Stimulated activated CD8-positive, alpha-beta memory T cell treated with anti-CD3 and anti-CD28 coated beads, Interleukin-12 subunit alpha, Interleukin-12 subunit beta, amount 100 ng/mL, for 4 hours (primary cell): ENCODE data around the gene UBR3.
"Not testable (repeated sequence)": the region's sequence is repeated elsewhere in the genome, so short reads cannot be mapped to it uniquely, and the experiment has no call there.

ENCODE experiments used
- DNase-seq: peaks from one replicate; pipeline ENCODE4 v3.0.0-alpha.2; 2020; ENCODE audit warnings: low read depth

The UBR3 gene

GRCh38 chr2:169824373-169825333 lies 2.6 kb upstream of the UBR3 start, which contains the start of gene METTL5:
TSS of gene METTL5 (minus strand) at chr2:169824905. CDS start at chr2:169824597, 308 bp downstream.
- peak; percentile 69 for DNase-seq

DNA sequence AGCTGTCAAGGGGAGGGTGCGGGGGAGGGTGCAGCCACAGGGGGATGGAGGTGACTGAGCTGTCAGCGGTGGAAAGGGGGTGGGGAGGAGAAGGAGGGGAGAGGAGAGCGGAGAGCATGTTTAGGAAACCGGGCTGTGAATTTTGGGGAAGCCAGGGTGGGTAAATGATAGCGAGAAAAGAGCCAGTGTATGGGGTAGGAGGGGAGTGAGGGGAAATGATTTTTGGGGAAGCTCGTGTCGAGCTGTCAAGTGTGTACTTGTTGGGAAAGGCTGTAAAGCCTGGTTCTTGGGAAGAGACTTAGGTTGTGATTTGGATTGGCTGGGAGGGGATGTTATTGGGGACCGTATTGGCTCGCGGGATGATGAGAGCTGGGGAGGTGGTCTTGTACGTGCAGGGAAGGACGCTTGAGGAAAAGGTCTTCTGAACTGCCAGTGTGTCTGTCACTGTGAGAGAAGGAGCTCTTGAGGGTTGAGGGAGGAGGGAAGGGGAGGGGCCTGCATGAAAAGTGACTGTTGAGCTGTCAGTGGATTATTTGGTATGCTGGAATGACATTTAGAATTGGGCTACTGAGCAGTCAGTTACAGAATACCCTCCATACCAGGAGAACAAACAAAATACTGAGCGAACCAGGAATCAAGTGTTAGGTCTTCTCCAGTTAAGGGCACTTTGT lies 1.0 kb downstream of the UBR3 start:
- DNase-seq = peak; percentile 45

DNA sequence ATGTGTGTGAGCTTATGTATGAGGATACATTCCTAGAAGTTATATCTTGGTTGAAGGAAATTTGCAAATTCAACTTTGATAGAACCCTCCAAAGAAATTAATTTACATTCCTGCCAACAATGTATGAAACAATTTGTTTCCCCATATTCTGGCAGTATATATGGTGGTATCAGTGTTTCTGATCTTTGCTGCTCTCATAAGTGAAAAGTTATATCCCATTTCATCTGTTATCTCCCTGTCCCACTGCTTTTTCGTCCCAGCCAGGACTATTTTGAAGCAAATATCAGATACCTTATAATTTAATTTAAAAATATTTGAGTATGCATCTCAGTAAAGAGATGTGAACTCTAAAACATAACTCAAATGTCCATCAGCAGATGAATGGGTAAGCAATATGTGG lies 7.1 kb downstream of the UBR3 start:
- no peak for DNase-seq

- no peak for DNase-seq
These were observed 11.7 kb downstream of the UBR3 start for GRCh38 chr2:169838743-169839489.

DNA sequence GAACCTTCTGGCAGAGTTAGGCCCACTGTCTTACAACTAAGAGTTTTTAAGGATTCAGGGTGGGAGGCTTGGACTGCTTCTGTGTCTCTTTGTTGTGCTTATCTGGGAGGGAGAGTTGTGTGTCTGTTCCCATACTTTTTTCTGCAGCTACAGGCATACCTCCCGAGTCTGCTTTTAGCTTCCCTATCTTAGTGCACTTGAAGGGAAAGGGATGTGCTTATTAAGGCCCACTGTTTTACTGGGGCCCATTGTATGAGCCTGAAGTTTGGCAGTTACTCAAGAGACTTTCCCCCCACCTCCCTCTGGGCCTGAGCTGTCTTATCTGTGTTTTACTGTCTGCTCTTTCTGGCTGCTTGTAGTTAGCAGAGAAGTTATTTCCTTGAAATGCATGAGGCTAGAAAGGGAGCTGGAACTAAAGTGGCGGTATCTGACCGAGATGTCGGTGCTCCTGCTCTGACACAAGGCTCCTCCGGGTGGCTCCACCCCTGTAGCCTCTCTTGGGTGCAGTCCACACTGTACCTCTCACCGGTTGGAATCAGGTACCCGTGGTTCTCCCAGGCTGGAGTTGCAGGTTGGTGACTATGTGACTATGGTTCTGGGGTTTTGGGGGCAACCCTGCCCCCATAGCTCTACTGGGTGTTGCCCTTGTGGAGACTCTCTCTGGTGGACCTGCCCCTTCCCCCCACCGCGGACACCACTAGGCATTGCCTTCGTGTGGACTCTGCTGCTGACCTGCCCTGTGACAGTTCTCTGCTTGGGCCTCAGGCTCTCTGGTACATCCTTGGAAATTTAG lies 12.9 kb downstream of the UBR3 start:
- no peak for DNase-seq

GRCh38 chr2:169840747-169841142 lies 13.5 kb downstream of the UBR3 start:
- no peak for DNase-seq

DNA sequence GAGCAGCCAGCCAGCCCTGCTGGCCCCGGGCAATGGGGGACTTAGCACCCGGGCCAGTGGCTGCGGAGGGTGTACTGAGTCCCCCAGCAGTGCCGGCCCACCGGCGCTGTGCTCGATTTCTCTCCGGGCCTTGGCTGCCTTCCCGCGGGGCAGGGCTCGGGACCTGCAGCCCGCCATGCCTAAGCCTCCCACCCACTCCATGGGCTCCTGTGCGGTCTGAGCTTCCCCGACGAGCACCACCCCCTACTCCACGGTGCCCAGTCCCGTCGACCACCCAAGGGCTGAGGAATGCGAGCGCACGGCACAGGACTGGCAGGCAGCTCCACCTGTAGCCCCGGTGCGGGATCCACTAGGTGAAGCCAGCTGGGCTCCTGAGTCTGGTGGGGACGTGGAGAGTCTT lies 14.4 kb downstream of the UBR3 start:
- DNase-seq = not testable (repeated sequence)

GRCh38 chr2:169845016-169845415 lies 17.8 kb downstream of the UBR3 start:
- DNase-seq = no peak

GRCh38 chr2:169848959-169849693 lies 21.9 kb downstream of the UBR3 start:
- DNase-seq = not testable (repeated sequence)

- DNase-seq = no peak
These were observed 22.5 kb downstream of the UBR3 start for GRCh38 chr2:169849710-169850109.

- no peak for DNase-seq
These were observed 25.9 kb downstream of the UBR3 start for GRCh38 chr2:169853041-169853668.

GRCh38 chr2:169855281-169856258 lies 28.3 kb downstream of the UBR3 start:
- DNase-seq = not testable (repeated sequence)

DNA sequence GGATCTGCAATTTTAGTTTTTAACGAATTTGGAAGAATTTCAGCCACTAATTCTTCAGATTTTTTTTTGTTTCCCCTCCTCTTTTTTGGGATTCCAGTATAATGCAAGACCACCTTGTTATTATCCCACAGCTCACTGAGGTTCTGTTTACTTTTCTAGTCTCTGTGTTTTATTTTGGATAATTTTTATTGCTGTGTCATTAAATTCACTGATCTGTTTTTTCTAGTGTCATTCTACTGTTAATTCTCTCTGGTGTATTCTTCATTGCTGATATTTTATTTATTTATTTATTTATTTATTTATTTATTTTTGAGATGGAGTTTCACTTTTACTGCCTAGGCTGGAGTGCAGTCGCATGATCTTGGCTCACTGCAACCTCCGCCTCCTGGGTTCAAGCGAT lies 32.2 kb downstream of the UBR3 start:
- no peak for DNase-seq

- no peak for DNase-seq
These were observed 32.9 kb downstream of the UBR3 start for GRCh38 chr2:169860149-169860548.

DNA sequence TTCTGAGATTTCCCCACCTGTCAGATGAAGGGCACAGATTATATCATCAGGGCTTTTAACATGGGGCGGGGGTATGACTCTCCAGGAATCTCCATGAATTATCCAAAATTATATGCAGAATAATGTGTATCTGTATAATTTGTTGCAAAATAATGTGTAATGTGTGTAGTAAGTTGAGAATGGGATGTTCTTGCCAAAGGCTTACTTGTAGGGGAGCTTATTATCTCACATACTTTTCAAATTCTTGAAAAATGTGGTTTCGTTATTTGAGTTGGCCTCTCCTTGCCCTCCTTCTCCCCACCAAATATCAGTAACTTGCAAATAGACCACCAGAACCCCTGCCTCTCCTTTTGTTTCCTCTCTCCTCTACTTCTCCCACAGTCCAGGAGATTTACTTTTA lies 35.6 kb downstream of the UBR3 start:
- DNase-seq = no peak

GRCh38 chr2:169865492-169865891 lies 38.2 kb downstream of the UBR3 start:
- no peak for DNase-seq

GRCh38 chr2:169866230-169866629 lies 39.0 kb downstream of the UBR3 start:
- not testable (repeated sequence) for DNase-seq

DNA sequence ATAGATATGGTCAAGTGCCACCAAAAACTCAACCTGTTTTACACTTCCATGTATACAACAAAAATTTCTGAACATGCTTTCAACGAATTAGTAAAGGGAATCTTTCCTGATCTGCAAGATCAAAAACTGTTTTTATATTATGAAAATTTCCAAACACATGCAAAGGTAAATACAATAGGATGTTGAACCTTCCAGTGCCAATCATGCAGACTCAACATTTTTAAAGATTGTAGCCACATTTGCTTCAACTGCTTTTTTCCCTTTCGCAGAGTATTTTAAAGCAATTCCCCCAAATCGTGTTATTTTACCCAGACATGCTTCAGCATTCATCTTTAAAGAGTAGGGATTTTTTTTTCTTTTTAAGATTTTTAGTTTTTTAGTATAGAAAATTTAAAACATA lies 40.3 kb downstream of the UBR3 start:
- DNase-seq = no peak

DNA sequence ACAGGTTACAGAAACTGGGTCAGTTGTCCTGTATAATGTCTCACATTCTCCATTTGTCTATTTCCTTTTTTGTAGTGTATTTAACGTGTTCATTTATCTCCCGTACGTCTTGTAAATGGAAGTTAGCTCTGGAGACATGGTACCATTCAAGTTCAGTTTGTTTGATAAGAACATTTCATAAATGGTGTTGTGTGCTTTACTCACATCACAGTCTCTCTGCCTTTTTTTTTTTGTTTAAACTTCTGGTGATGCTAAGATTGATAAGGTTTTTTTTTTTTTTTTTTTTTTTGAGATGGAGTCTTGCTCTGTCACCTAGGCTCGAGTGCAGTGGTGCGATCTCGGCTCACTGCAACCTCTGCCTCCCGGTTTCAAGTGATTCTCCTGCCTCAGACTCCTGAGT lies 41.7 kb downstream of the UBR3 start:
- DNase-seq = no peak
